SK-N-SH treated with all-trans-retinoic acid at 6 μM for 48 hours (cell line): ENCODE measurements around the gene UBE2V1.

ENCODE experiments used
- PPARA ChIP-seq: fragments of 250-450 bp; sonication (Bioruptor Pico); IDR thresholded peaks from 2 replicates; pipeline ENCODE4 v1.5.0; 2020; ENCODE audit warnings: mild to moderate bottlenecking, borderline replicate concordance
- TF ChIP-seq, protein P1 (sequence below): fragments of 250-450 bp; sonication (Bioruptor Pico); IDR thresholded peaks from 2 replicates; pipeline ENCODE4 v1.8.0; 2020; ENCODE audit warnings: mild to moderate bottlenecking, moderate library complexity, borderline replicate concordance
- TF ChIP-seq, protein P2 (sequence below): fragments of 250-450 bp; sonication (Bioruptor Pico); IDR thresholded peaks from 2 replicates; pipeline ENCODE4 v1.5.1; 2021; ENCODE audit warnings: mild to moderate bottlenecking, moderate library complexity

DNA sequence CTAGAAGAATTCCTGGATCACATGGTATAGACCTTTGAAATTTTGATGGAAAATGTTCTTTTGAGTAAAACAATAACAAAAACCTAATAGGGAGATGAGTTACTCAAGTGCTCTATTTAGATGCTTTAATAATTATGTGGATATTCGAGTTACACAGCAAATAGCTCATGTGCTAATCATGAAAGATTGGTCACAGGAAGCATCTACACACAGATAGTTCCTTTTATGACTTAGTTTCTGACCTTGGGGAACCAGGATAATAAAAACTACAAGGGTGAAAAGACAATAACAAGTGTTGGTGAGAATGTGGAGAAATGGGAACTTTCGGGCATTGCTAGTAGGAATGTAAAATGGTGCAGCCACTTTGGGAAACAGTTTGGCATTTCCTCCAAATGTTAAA lies 19.7 kb downstream of the UBE2V1 start:
- TF ChIP-seq, protein P1, sequence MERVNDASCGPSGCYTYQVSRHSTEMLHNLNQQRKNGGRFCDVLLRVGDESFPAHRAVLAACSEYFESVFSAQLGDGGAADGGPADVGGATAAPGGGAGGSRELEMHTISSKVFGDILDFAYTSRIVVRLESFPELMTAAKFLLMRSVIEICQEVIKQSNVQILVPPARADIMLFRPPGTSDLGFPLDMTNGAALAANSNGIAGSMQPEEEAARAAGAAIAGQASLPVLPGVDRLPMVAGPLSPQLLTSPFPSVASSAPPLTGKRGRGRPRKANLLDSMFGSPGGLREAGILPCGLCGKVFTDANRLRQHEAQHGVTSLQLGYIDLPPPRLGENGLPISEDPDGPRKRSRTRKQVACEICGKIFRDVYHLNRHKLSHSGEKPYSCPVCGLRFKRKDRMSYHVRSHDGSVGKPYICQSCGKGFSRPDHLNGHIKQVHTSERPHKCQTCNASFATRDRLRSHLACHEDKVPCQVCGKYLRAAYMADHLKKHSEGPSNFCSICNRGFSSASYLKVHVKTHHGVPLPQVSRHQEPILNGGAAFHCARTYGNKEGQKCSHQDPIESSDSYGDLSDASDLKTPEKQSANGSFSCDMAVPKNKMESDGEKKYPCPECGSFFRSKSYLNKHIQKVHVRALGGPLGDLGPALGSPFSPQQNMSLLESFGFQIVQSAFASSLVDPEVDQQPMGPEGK (CRISPR knock-in tag) = no peak
- TF ChIP-seq, protein P2, sequence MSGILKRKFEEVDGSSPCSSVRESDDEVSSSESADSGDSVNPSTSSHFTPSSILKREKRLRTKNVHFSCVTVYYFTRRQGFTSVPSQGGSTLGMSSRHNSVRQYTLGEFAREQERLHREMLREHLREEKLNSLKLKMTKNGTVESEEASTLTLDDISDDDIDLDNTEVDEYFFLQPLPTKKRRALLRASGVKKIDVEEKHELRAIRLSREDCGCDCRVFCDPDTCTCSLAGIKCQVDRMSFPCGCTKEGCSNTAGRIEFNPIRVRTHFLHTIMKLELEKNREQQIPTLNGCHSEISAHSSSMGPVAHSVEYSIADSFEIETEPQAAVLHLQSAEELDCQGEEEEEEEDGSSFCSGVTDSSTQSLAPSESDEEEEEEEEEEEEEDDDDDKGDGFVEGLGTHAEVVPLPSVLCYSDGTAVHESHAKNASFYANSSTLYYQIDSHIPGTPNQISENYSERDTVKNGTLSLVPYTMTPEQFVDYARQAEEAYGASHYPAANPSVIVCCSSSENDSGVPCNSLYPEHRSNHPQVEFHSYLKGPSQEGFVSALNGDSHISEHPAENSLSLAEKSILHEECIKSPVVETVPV (CRISPR knock-in tag) = no peak
- TF ChIP-seq PPARA (CRISPR knock-in tag) = no peak
